ENCODE data around the gene MTR.
"Not testable (repeated sequence)": the region's sequence is repeated elsewhere in the genome, so short reads cannot be mapped to it uniquely, and the experiment has no call there.

Gene MTR

GRCh38 chr1:236896716-236897115 is 101.6 kb downstream of the MTR start:
- no peak for DNase-seq (ENCODE audit: low read depth in 2 of 2)

- DNase-seq (ENCODE audit: low read depth in 2 of 2): no peak
Measured at GRCh38 chr1:236904892-236905741, 110.0 kb downstream of the MTR start.

GRCh38 chr1:236907205-236907604 is 112.1 kb downstream of the MTR start:
- DNase-seq (ENCODE audit: low read depth in 2 of 2): no peak

GRCh38 chr1:236908669-236909068 is 113.6 kb downstream of the MTR start:
- DNase-seq (ENCODE audit: low read depth in 2 of 2): no peak

GRCh38 chr1:236911047-236911446 is 116.0 kb downstream of the MTR start:
- not testable (repeated sequence) for DNase-seq (ENCODE audit: low read depth in 2 of 2)

GRCh38 chr1:236913371-236914037 is 118.4 kb downstream of the MTR start:
- no peak for DNase-seq (ENCODE audit: low read depth in 2 of 2)

DNA sequence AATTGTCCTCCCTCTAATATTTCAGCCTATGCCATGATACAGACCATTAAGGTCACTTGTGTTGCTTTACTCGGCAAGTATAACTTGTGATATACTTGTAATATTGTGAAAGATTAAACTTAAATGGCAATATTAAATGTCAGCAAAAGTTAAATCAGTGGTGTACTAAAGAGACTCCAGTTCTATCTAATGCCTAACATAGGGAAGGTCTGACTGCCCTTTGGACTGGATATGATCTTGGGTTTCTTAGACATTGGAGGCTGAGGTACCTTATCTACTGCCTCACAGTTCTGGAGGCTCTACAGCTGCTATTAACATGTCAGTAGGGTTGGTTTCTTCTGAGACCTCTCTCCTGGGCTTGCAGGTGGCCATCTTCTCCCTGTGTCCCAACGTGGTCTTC is 119.3 kb downstream of the MTR start:
- no peak for DNase-seq (ENCODE audit: low read depth in 2 of 2)

- no peak for DNase-seq (ENCODE audit: low read depth in 2 of 2)
Measured at GRCh38 chr1:236916131-236916800, 121.2 kb downstream of the MTR start.

- DNase-seq (ENCODE audit: low read depth in 2 of 2): no peak
Measured at GRCh38 chr1:236917448-236917847, 122.4 kb downstream of the MTR start.

- no peak for DNase-seq (ENCODE audit: low read depth in 2 of 2)
Measured at GRCh38 chr1:236920286-236920894, 125.3 kb downstream of the MTR start.

DNA sequence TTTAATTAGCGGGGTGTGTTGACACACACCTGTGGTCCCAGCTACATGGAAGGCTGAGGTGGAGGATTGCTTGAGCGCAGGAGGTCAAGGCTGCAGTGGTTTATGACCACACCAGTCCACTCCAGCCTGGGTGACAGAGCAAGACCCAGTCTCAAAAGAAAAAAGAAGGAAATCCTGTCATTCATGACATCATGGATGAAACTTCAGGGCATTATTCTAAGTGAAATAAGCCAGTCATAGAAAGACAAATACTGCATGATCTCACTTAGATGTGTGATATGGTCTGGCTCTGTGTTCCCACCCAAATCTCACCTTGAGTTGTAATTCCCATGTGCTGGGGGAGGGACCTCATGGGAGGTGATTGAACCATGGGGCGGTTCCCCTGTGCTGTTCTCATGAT is 126.5 kb downstream of the MTR start:
- no peak for DNase-seq (ENCODE audit: low read depth in 2 of 2)

- DNase-seq (ENCODE audit: low read depth in 2 of 2): no peak
Measured at GRCh38 chr1:236922190-236922589, 127.1 kb downstream of the MTR start.

DNA sequence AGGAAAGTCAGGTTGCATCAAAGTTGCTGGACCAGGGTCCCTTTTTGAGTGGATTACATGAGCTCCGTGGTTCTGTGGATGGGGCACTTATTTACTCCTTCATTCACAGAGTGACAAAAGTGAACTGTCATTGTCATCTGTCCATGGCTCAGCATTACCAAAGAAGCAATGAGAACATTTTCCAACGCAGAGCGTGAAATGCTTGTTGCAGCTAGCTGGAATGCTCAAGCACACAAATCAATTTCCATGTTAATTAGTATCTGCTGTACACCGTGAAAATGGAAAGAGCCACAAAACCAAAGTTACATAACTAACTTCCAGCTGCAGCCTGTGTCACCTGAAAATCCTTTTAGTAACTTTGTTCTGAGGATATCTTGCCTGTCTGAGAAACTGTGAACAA is 130.3 kb downstream of the MTR start:
- no peak for DNase-seq (ENCODE audit: low read depth in 2 of 2)

- no peak for DNase-seq (ENCODE audit: low read depth in 2 of 2)
Measured at GRCh38 chr1:236930503-236930902, 135.4 kb downstream of the MTR start.

DNA sequence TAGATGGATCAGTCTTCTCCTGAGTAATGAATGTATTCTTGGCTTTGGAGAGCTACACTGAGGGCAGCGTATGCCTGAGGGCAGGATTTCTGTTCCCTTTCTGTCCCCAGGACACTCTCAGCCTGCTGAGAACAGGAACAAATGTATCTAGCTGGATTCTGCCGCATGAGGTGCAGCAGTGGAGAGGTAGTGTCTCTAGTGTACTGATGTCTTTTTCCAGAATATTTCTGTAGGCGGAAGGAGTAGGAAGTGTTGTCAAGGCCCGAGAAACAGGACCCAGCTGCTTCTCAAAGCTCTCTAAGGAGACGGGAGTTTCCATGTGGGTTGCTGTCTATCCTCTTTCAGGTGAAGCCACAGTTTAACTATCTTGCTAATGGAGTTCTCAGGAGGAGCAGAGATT is 143.7 kb downstream of the MTR start:
- no peak for DNase-seq (ENCODE audit: low read depth in 2 of 2)

DNA sequence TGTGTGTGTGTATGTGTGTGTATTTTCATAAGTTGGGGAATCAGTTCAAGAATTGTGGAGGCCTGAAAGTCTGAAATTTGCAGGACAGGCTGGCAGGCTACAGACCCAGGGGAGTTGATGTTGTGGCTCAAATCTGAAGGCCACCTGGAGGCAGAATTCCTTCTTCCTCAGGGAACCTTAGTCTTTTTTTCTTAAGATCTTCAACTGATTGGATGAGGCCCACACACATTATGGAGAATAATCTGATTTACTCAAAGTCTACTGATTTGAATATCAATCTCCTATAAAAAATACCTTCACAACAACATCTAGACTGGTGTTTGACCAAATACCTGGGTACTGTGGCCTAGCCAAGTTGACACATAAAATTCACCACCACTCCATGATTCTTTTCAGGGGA is 147.3 kb downstream of the MTR start:
- DNase-seq (ENCODE audit: low read depth in 2 of 2): no peak

- no peak for DNase-seq (ENCODE audit: low read depth in 2 of 2)
Measured at GRCh38 chr1:236944556-236944955, 149.5 kb downstream of the MTR start.

GRCh38 chr1:236945002-236945401 is 149.9 kb downstream of the MTR start:
- DNase-seq (ENCODE audit: low read depth in 2 of 2): no peak

DNA sequence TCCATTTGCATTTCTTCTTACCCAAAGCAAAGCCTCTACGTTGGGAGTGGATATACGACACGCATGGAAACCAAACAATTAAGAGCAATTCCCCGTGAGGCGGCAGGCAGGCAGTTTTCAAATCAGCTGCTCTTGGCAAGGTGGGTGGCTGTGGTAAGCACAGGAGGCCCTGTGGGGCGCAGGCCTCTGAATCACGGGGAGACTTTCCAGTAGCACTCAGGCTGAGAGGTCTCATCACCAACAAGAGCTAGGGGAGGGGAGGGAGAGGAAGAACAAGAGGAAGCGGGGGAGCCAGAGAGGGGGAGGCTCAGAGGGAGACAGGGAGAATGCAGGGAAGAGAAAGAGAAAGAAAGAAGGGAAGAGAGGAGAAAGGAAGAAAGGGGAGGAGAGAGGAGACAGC is 152.7 kb downstream of the MTR start:
- DNase-seq (ENCODE audit: low read depth in 2 of 2): no peak

GRCh38 chr1:236948381-236948780 is 153.3 kb downstream of the MTR start:
- no peak for DNase-seq (ENCODE audit: low read depth in 2 of 2)

DNA sequence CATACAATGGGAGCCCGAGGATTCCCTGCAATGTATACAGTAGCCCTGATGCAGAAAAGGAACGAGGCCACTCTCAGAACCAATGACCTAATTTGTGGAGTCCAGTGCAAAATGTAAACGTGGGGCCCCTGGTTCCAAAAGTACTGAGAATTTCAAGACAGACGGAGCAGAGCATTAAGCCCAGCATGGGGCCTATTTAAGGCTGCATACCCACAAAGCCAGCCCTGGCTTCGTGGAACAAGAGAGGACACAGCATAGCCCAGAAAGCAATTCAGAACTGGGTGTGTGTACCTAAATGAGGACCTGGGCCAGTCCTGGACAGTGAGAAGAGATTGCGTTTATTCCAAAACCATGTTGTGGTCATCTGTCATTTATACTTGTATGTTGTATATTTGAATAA is 153.9 kb downstream of the MTR start:
- no peak for DNase-seq (ENCODE audit: low read depth in 2 of 2)

- no peak for DNase-seq (ENCODE audit: low read depth in 2 of 2)
Measured at GRCh38 chr1:236950365-236950764, 155.3 kb downstream of the MTR start.

Data from activated CD8-positive, alpha-beta memory T cell treated with anti-CD3 and anti-CD28 coated beads for 4 hours (primary cell).